Endothelial cell of umbilical vein (primary cell): Measurements from ENCODE around the gene ARMC8. TPM values are rescaled to one million over a fixed set of nuclear protein-coding genes. Genes with fewer than 3 reads are reported as not detected.

Experiments
- BruUV-seq: library from RNA; stranded (reverse); fragments of 400-500 nt; replicated peaks from 2 replicates; lab custom pipeline; 2021; lab: Mats Ljungman, UMichigan
- CTCF ChIA-PET: fragments of 300-600, 350-600 bp; sonication (Branson Sonifier 250); formaldehyde crosslinking; loops from one replicate; lab custom pipeline; 2021; ENCODE audit warnings: antibody characterized with exemption, inconsistent platforms; lab: Charles Lee
- POLR2A ChIA-PET: fragments of 300-600, 350-600 bp; sonication (Branson Sonifier 250); formaldehyde crosslinking; loops from one replicate; lab custom pipeline; 2021; ENCODE audit warnings: antibody characterized with exemption, inconsistent platforms; lab: Charles Lee
- DNase-seq: peaks from one replicate; pipeline ENCODE4 v3.0.0-alpha.2; 2011; ENCODE audit warnings: low read depth, low spot score
- FAIRE-seq: peaks from 2 replicates; lab custom pipeline; 2011; peaks lifted over from hg19 to GRCh38; lab: Jason Lieb, UNC
- H2AFZ ChIP-seq: 2 replicates; pipeline ENCODE4 v1.6.0; 2012; ENCODE audit warnings: low read depth, low read length, control low read depth, inconsistent platforms
- H3K27ac ChIP-seq: 2 replicates; pipeline ENCODE4 v1.5.1; 2011; ENCODE audit warnings: low read depth, mild to moderate bottlenecking, control low read depth, low read length, moderate library complexity; ENCODE audit not compliant: insufficient read depth
- H3K27me3 ChIP-seq, 2 experiments: 2 replicates each; pipeline versions ENCODE4 v1.6.0 to v1.6.1; 2011; ENCODE audit warnings: low read length in 2 of 2, mixed read lengths in 1 of 2; ENCODE audit not compliant: control insufficient read depth in 2 of 2, insufficient read depth in 2 of 2
- H3K36me3 ChIP-seq, 2 experiments: 2 replicates in 1 of 2; 3 replicates in 1 of 2; pipeline ENCODE4 v1.5.1; 2011; ENCODE audit warnings: low read length in 2 of 2, mild to moderate bottlenecking in 1 of 2, moderate library complexity in 1 of 2; ENCODE audit not compliant: control insufficient read depth in 2 of 2, insufficient read depth in 2 of 2; ENCODE audit errors: extremely low read depth in 1 of 2
- H3K4me1 ChIP-seq: 3 replicates; pipeline ENCODE4 v1.5.1; 2011; ENCODE audit warnings: mild to moderate bottlenecking, low read length; ENCODE audit not compliant: control insufficient read depth, insufficient read depth; ENCODE audit errors: extremely low read depth
- H3K4me2 ChIP-seq: 2 replicates; pipeline ENCODE4 v1.6.1; 2011; ENCODE audit warnings: low read length, control low read depth, mixed read lengths; ENCODE audit not compliant: insufficient read depth
- H3K4me3 ChIP-seq, 3 experiments: fragments of 200-600 bp in 1 of 3; sonication (generic), shearing (Covaris generic) in 1 of 3; replicated peaks in 1 of 3; 2 replicates each; pipeline ENCODE4 v1.5.1; 2011 to 2016; ENCODE audit warnings: control low read depth in 3 of 3, low read length in 3 of 3, mild to moderate bottlenecking in 2 of 3, inconsistent platforms in 1 of 3, low read depth in 1 of 3, moderate library complexity in 1 of 3; ENCODE audit not compliant: insufficient read depth in 1 of 3
- H3K79me2 ChIP-seq: 2 replicates; pipeline ENCODE4 v1.6.0; 2012; ENCODE audit warnings: low read length, inconsistent platforms; ENCODE audit not compliant: control insufficient read depth, insufficient read depth
- H3K9ac ChIP-seq: replicated peaks from 2 replicates; pipeline ENCODE3; 2011; ENCODE audit warnings: low read length, control low read depth; ENCODE audit not compliant: insufficient read depth; ENCODE audit errors: extremely low read depth
- H3K9me1 ChIP-seq: replicated peaks from 3 replicates; pipeline ENCODE4 v1.6.0; 2011; ENCODE audit warnings: mild to moderate bottlenecking, low read length; ENCODE audit not compliant: control insufficient read depth, insufficient read depth; ENCODE audit errors: extremely low read depth
- H3K9me3 ChIP-seq: replicated peaks from 2 replicates; pipeline ENCODE4 v1.5.1; 2012; ENCODE audit warnings: low read length, inconsistent platforms; ENCODE audit not compliant: control insufficient read depth, insufficient read depth
- H4K20me1 ChIP-seq: replicated peaks from 2 replicates; pipeline ENCODE3; 2011; ENCODE audit warnings: mild to moderate bottlenecking, low read length; ENCODE audit not compliant: control insufficient read depth, insufficient read depth; ENCODE audit errors: extremely low read depth
- EZH2 ChIP-seq: IDR thresholded peaks from 2 replicates; pipeline ENCODE4 v1.6.1; 2012; ENCODE audit warnings: borderline replicate concordance, low read depth, mild to moderate bottlenecking, moderate library complexity, low read length, inconsistent platforms; ENCODE audit not compliant: severe bottlenecking
- FOS ChIP-seq: IDR thresholded peaks from 2 replicates; pipeline ENCODE4 v1.6.1; 2011; ENCODE audit warnings: mild to moderate bottlenecking, low read length, moderate library complexity, borderline replicate concordance; ENCODE audit not compliant: insufficient read depth
- GATA2 ChIP-seq: IDR thresholded peaks from 2 replicates; pipeline ENCODE4 v1.7.0; 2011; ENCODE audit warnings: low read depth, mild to moderate bottlenecking, moderate library complexity, mixed read lengths, low read length; ENCODE audit not compliant: insufficient read length, insufficient read depth
- JUN ChIP-seq: IDR thresholded peaks from 2 replicates; pipeline ENCODE4 v1.6.1; 2011; ENCODE audit warnings: borderline replicate concordance, low read depth; ENCODE audit not compliant: insufficient read length, insufficient read depth
- MAX ChIP-seq: IDR thresholded peaks from 2 replicates; pipeline ENCODE4 v1.6.1; 2011; ENCODE audit not compliant: insufficient read depth, insufficient read length
- MYC ChIP-seq: IDR thresholded peaks from one replicate; pipeline ENCODE4 v1.6.1; 2011; ENCODE audit warnings: mild to moderate bottlenecking, low read depth, low read length
- POLR2A ChIP-seq: IDR thresholded peaks from 2 replicates; pipeline ENCODE4 v1.6.1; 2012; ENCODE audit warnings: low read depth, mild to moderate bottlenecking, control low read depth, low read length
- POLR2AphosphoS5 ChIP-seq: IDR thresholded peaks from 2 replicates; pipeline ENCODE4 v1.6.1; 2012; ENCODE audit warnings: low read depth, mild to moderate bottlenecking, control low read depth, low read length, moderate library complexity; ENCODE audit not compliant: insufficient read depth
- dilution Hi-C: fragments of 300-500 bp; cut with MboI; formaldehyde crosslinking; loops from one replicate; pipeline ENCODE4 v1.15.0; 2019; ENCODE audit warnings: low sequenced_read_pairs; ENCODE audit not compliant: extremely low pct_ligation_motif_present
- intact Hi-C: fragments of 100-400 bp; cut with micrococcal nuclease; formaldehyde crosslinking; loops from one replicate; pipeline ENCODE4 v1.10.0; 2022
- polyA plus RNA-seq, 4 experiments: library from polyadenylated mRNA; depleted of rRNA in 3 of 4; stranded (reverse) in 3 of 4; unstranded in 1 of 4; fragments of >200 nt; gene quantifications; 2 replicates each; pipeline versions ENCODE4 v1.2.1 to v1.2.3, GENCODE V29; 2011 to 2012; ENCODE audit warnings: missing spikeins in 1 of 4
- total RNA-seq: library from RNA; stranded (reverse); gene quantifications from 2 replicates; pipeline ENCODE4 v1.2.3, GENCODE V29; 2021
- TF ChIP-seq, protein P1 (sequence below), 2 donors: IDR thresholded peaks; 1 replicate in 1 of 2; 2 replicates in 1 of 2; pipeline ENCODE4 v1.5.1; 2011; ENCODE audit warnings: low read length in 2 of 2, mild to moderate bottlenecking in 2 of 2, moderate library complexity in 2 of 2, control low read depth in 1 of 2, inconsistent platforms in 1 of 2, low read depth in 1 of 2; ENCODE audit not compliant: insufficient read depth in 1 of 2; ENCODE audit errors: extremely low read depth in 1 of 2

ARMC8 gene
- total and polyA plus RNA-seq, 2 donors (not counting 3 experiments of a cell fraction or from before 2014, with no cell fraction given), result 39.6 to 46.0 TPM

GRCh38 chr3:138227650-138228049 is 40.5 kb downstream of the ARMC8 start:
- TF ChIP-seq POLR2A (no peak), MAX (no peak), JUN (no peak), EZH2 (no peak), POLR2AphosphoS5 (no peak), MYC (no peak), FOS (no peak), GATA2 (no peak)
- TF ChIP-seq, protein P1, sequence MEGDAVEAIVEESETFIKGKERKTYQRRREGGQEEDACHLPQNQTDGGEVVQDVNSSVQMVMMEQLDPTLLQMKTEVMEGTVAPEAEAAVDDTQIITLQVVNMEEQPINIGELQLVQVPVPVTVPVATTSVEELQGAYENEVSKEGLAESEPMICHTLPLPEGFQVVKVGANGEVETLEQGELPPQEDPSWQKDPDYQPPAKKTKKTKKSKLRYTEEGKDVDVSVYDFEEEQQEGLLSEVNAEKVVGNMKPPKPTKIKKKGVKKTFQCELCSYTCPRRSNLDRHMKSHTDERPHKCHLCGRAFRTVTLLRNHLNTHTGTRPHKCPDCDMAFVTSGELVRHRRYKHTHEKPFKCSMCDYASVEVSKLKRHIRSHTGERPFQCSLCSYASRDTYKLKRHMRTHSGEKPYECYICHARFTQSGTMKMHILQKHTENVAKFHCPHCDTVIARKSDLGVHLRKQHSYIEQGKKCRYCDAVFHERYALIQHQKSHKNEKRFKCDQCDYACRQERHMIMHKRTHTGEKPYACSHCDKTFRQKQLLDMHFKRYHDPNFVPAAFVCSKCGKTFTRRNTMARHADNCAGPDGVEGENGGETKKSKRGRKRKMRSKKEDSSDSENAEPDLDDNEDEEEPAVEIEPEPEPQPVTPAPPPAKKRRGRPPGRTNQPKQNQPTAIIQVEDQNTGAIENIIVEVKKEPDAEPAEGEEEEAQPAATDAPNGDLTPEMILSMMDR (IDR thresholded peaks at IDR 0.05; ENCODE audit: extremely low read depth in 1 of 2, insufficient read depth in 1 of 2, low read depth in 1 of 2, low read length in 2 of 2), result no peak
- Histone ChIP-seq H3K9ac (no peak overlapping the region), H3K9me3 (no peaks in the 10 kb centered on the region), H2AFZ (no peak overlapping the region), H3K27ac (no peak overlapping the region), H3K4me1 (peaks cover under 1% of the 10 kb centered on the region), H3K27me3 (no peaks in the 10 kb centered on the region), H3K9me1 (no peaks in the 10 kb centered on the region), H3K4me3 (no peak overlapping the region), H3K4me2 (no peak overlapping the region), H3K79me2 (peaks cover 4% of the 10 kb centered on the region), H4K20me1 (peaks cover 2% of the 10 kb centered on the region), H3K36me3 (peaks cover 14% of the 10 kb centered on the region in 2 experiments)
- ChIA-PET CTCF (no interaction called here), POLR2A (no interaction called here)
- no peak for DNase-seq
- intact Hi-C loops, result no loop called here
- no peak for FAIRE-seq
- dilution Hi-C loops, result no loop called here
- BruUV-seq, result no TSS peak
